Gastrocnemius medialis (tissue), 4 donors: ENCODE data around the gene CDKN2AIPNL. TPM values are rescaled to one million over a fixed set of nuclear protein-coding genes. Genes with fewer than 3 reads are reported as not detected.

Experiments
- ATAC-seq, 2 donors: fragments of 150-250 bp; one replicate each; pipeline ENCODE4 v1.9.1; 2016
- DNase-seq, 2 donors: peaks; one replicate each; pipeline ENCODE4 v3.0.0-alpha.2; 2019
- H3K27ac ChIP-seq, 4 donors: fragments of 200-600 bp; sonication (generic); 1 replicate in 1 of 4; 2 replicates in 3 of 4; pipeline ENCODE4 v1.5.1; 2016 to 2018; ENCODE audit warnings: mild to moderate bottlenecking in 2 of 4, moderate library complexity in 1 of 4
- H3K27me3 ChIP-seq, 3 donors: fragments of 200-600 bp; sonication (generic) in 2 of 3; 1 replicate in 1 of 3; 2 replicates in 2 of 3; pipeline versions ENCODE4 v1.5.1 to v1.6.0; 2016 to 2019; ENCODE audit warnings: mild to moderate bottlenecking in 1 of 3, moderate library complexity in 1 of 3
- H3K36me3 ChIP-seq, 2 donors: fragments of 200-600 bp; sonication (generic) in 1 of 2; one replicate each; pipeline ENCODE4 v1.5.1; 2017 to 2018
- H3K4me1 ChIP-seq, 2 donors: fragments of 200-600 bp; sonication (generic) in 1 of 2; one replicate each; pipeline ENCODE4 v1.5.1; 2016 to 2017; ENCODE audit warnings: mild to moderate bottlenecking in 2 of 2
- H3K4me3 ChIP-seq, 4 donors: fragments of 200-600 bp; sonication (generic) in 3 of 4; 1 replicate in 1 of 4; 2 replicates in 3 of 4; pipeline ENCODE4 v1.5.1; 2016 to 2019; ENCODE audit warnings: mild to moderate bottlenecking in 2 of 4
- H3K9me3 ChIP-seq, 3 donors: fragments of 200-600 bp; sonication (generic) in 2 of 3; 1 replicate in 1 of 3; 2 replicates in 2 of 3; pipeline ENCODE4 v1.5.1; 2016 to 2019
- CTCF ChIP-seq, 5 experiments: fragments of 450-650 bp in 3 of 5; fragments of 200-600 bp in 2 of 5; sonication (generic) in 2 of 5; IDR thresholded peaks in 4 of 5; conservative IDR thresholded peaks in 1 of 5; 1 replicate in 4 of 5; 2 replicates in 1 of 5; pipeline ENCODE4 v1.5.1; 2016 to 2019; ENCODE audit warnings: antibody characterized with exemption in 5 of 5, mild to moderate bottlenecking in 3 of 5, moderate library complexity in 3 of 5
- POLR2A ChIP-seq, 2 donors: fragments of 450-650 bp; IDR thresholded peaks; one replicate each; pipeline ENCODE4 v1.6.1; 2017; ENCODE audit warnings: antibody characterized with exemption in 2 of 2, mild to moderate bottlenecking in 2 of 2, moderate library complexity in 2 of 2
- in situ Hi-C, 4 donors: fragments of 200-750 bp; cut with MboI; loops; one replicate each; pipeline versions ENCODE4 v1.15.0 to v1.8.0; 2017; ENCODE audit warnings: low sequenced_read_pairs in 4 of 4
- intact Hi-C: fragments of 100-400 bp; cut with DNase I; formaldehyde crosslinking; loops from one replicate; pipeline ENCODE4 v1.15.1; 2023; ENCODE audit warnings: low total_unique reads
- total RNA-seq, 4 donors: library from RNA; depleted of rRNA; stranded (reverse); fragments of >200 nt; gene quantifications; one replicate each; pipeline versions ENCODE4 v1.1.0 to v1.2.3, GENCODE V29; 2016

Gene CDKN2AIPNL
- total RNA-seq, 4 donors from 2014 or later = 23.6 to 58.5 (median 37.4) TPM

GRCh38 chr5:134397196-134397595 is 14.5 kb downstream of the CDKN2AIPNL start:
- H3K9me3 ChIP-seq = no peaks in the 10 kb centered on the region
- H3K4me1 ChIP-seq = no peaks in the 10 kb centered on the region
- no peak overlapping the region for H3K4me3 ChIP-seq
- no peak for DNase-seq
- H3K36me3 ChIP-seq = peaks cover 0 to 65% of the 10 kb centered on the region in 2 donors
- H3K27ac ChIP-seq = no peak overlapping the region
- intact Hi-C loops (no loop called here), in situ Hi-C loops (loop anchor here in 1 of 4 donors (25.0 kb wide), 1 partner anchor 490 kb away; no protein-coding TSS in a partner anchor)
- H3K27me3 ChIP-seq = no peaks in the 10 kb centered on the region
- TF ChIP-seq POLR2A (IDR thresholded peaks at IDR 0.05) = no peak
- TF ChIP-seq CTCF (IDR thresholded peaks at IDR 0.05 in 4 of 5, conservative IDR thresholded peaks at IDR 0.05 in 1 of 5) = no peak
- no peak for ATAC-seq

- in situ Hi-C loops (loop anchor here in 1 of 4 donors (25.0 kb wide), 1 partner anchor 491 kb away; no protein-coding TSS in a partner anchor), intact Hi-C loops (no loop called here)
Measured at GRCh38 chr5:134396274-134396673, 15.4 kb downstream of the CDKN2AIPNL start.

GRCh38 chr5:134394932-134395331 is 16.7 kb downstream of the CDKN2AIPNL start:
- DNase-seq = no peak
- H3K27me3 ChIP-seq = no peaks in the 10 kb centered on the region
- intact Hi-C loops = no loop called here
- no peak overlapping the region for H3K4me3 ChIP-seq
- no peaks in the 10 kb centered on the region for H3K4me1 ChIP-seq
- H3K9me3 ChIP-seq = no peaks in the 10 kb centered on the region
- no peak for ATAC-seq
- TF ChIP-seq CTCF (IDR thresholded peaks at IDR 0.05 in 4 of 5, conservative IDR thresholded peaks at IDR 0.05 in 1 of 5) (no peak), POLR2A (IDR thresholded peaks at IDR 0.05) (no peak)
- in situ Hi-C loops = loop anchor here in 1 of 4 donors (25.0 kb wide), 1 partner anchor 492 kb away; no protein-coding TSS in a partner anchor
- H3K27ac ChIP-seq = no peak overlapping the region
- H3K36me3 ChIP-seq = peaks cover 5 to 84% of the 10 kb centered on the region in 2 donors

More at GRCh38 chr5:134396274-134396673, 15.4 kb downstream of the CDKN2AIPNL start:
- TF ChIP-seq POLR2A (IDR thresholded peaks at IDR 0.05) (no peak), CTCF (IDR thresholded peaks at IDR 0.05 in 4 of 5, conservative IDR thresholded peaks at IDR 0.05 in 1 of 5) (no peak)
- Histone ChIP-seq H3K4me3 (no peak overlapping the region), H3K9me3 (no peaks in the 10 kb centered on the region), H3K4me1 (no peaks in the 10 kb centered on the region), H3K27ac (peak overlapping the region in 1 of 4 donors; percentile 28), H3K36me3 (peaks cover 0 to 70% of the 10 kb centered on the region in 2 donors), H3K27me3 (no peaks in the 10 kb centered on the region)
- no peak for ATAC-seq
- no peak for DNase-seq

- intact Hi-C loops = no loop called here
- no peak overlapping the region for H3K27ac ChIP-seq
- in situ Hi-C loops = loop anchor here in 1 of 4 donors (25.0 kb wide), 1 partner anchor 495 kb away; no protein-coding TSS in a partner anchor
- H3K4me3 ChIP-seq = no peak overlapping the region
- DNase-seq (no peak), ATAC-seq (no peak)
- no peaks in the 10 kb centered on the region for H3K4me1 ChIP-seq
- no peaks in the 10 kb centered on the region for H3K9me3 ChIP-seq
- H3K36me3 ChIP-seq = peaks cover 5 to 90% of the 10 kb centered on the region in 2 donors
- no peaks in the 10 kb centered on the region for H3K27me3 ChIP-seq
- no peak for TF ChIP-seq POLR2A (IDR thresholded peaks at IDR 0.05)
- TF ChIP-seq CTCF (IDR thresholded peaks at IDR 0.05 in 4 of 5, conservative IDR thresholded peaks at IDR 0.05 in 1 of 5) = no peak
Measured at GRCh38 chr5:134392301-134392700, 19.4 kb downstream of the CDKN2AIPNL start.

- no peak overlapping the region for H3K4me3 ChIP-seq
- no peak for ATAC-seq
- no peak overlapping the region for H3K27ac ChIP-seq
- TF ChIP-seq CTCF (IDR thresholded peaks at IDR 0.05 in 4 of 5, conservative IDR thresholded peaks at IDR 0.05 in 1 of 5) (no peak), POLR2A (IDR thresholded peaks at IDR 0.05) (no peak)
- no peaks in the 10 kb centered on the region for H3K4me1 ChIP-seq
- no peaks in the 10 kb centered on the region for H3K27me3 ChIP-seq
- H3K36me3 ChIP-seq = peaks cover 5 to 98% of the 10 kb centered on the region in 2 donors
- in situ Hi-C loops = loop anchor here in 1 of 4 donors (25.0 kb wide), 1 partner anchor 500 kb away; no protein-coding TSS in a partner anchor
- DNase-seq = no peak
- intact Hi-C loops = no loop called here
- no peaks in the 10 kb centered on the region for H3K9me3 ChIP-seq
Measured at GRCh38 chr5:134387443-134387842, 24.2 kb downstream of the CDKN2AIPNL start.
